IMR-90 (cell line): Measurements from ENCODE around the gene PHF11. TPM values are rescaled to one million over a fixed set of nuclear protein-coding genes. Genes with fewer than 3 reads are reported as not detected.
A peak's percentile ranks its signal among the peaks of the same experiment; 100 is the strongest.

ENCODE experiments used
- ATAC-seq: fragments of 200-7000 bp; cut with Tn5 transposase; 2 replicates; pipeline ENCODE4 v1.9.1; 2020; ENCODE audit warnings: low read depth, mild to moderate bottlenecking, moderate library complexity
- BruUV-seq: library from RNA; stranded (reverse); fragments of 400-500 nt; replicated peaks from 2 replicates; lab custom pipeline; 2021; lab: Mats Ljungman, UMichigan
- CTCF ChIA-PET: fragments of 300-600 bp; formaldehyde crosslinking; extraction: SDS; loops from one replicate; lab custom pipeline; 2021; ENCODE audit warnings: antibody characterized with exemption; lab: Yijun Ruan, JAX
- POLR2A ChIA-PET: fragments of 300-600 bp; sonication (Branson Sonifier 250); formaldehyde crosslinking; loops from one replicate; lab custom pipeline; 2022; ENCODE audit warnings: antibody characterized with exemption; ENCODE audit not compliant: unreplicated experiment; lab: Charles Lee
- DNase-seq: peaks from one replicate; pipeline ENCODE4 v3.0.0; 2013
- H2AFZ ChIP-seq: replicated peaks from 2 replicates; pipeline ENCODE3; 2013; ENCODE audit warnings: low read length, mild to moderate bottlenecking; ENCODE audit not compliant: poor library complexity
- H2AK5ac ChIP-seq: 2 replicates; pipeline ENCODE4 v1.6.1; 2013; ENCODE audit warnings: low read depth, low read length, inconsistent platforms
- H2AK9ac ChIP-seq: replicated peaks from 2 replicates; pipeline ENCODE3; 2013; ENCODE audit warnings: mild to moderate bottlenecking, low read depth, low read length, moderate library complexity; ENCODE audit not compliant: poor library complexity
- H2BK120ac ChIP-seq: 2 replicates; pipeline ENCODE4 v1.6.1; 2013; ENCODE audit warnings: low read depth, low read length, inconsistent platforms
- H2BK15ac ChIP-seq: 3 replicates; pipeline ENCODE4 v1.6.1; 2013; ENCODE audit warnings: low read depth, low read length, inconsistent platforms
- H2BK20ac ChIP-seq: 2 replicates; pipeline ENCODE4 v1.6.1; 2013; ENCODE audit warnings: low read depth, mild to moderate bottlenecking, inconsistent platforms, low read length, moderate library complexity
- H2BK5ac ChIP-seq: 2 replicates; pipeline ENCODE4 v1.6.1; 2013; ENCODE audit warnings: mild to moderate bottlenecking, low read depth, low read length, inconsistent platforms; ENCODE audit not compliant: poor library complexity, severe bottlenecking
- H3K14ac ChIP-seq: replicated peaks from 2 replicates; pipeline ENCODE4 v1.6.1; 2013; ENCODE audit warnings: low read depth, low read length, inconsistent platforms
- H3K18ac ChIP-seq: 2 replicates; pipeline ENCODE4 v1.6.1; 2013; ENCODE audit warnings: low read depth, low read length, control low read depth
- H3K23ac ChIP-seq: 2 replicates; pipeline ENCODE4 v1.6.1; 2013; ENCODE audit warnings: low read depth, low read length, inconsistent platforms
- H3K27ac ChIP-seq: 2 replicates; pipeline ENCODE4 v1.5.1; 2013; ENCODE audit warnings: mild to moderate bottlenecking, control low read depth, low read length; ENCODE audit not compliant: insufficient read depth
- H3K27me3 ChIP-seq: 2 replicates; pipeline ENCODE4 v1.6.1; 2013; ENCODE audit warnings: low read length; ENCODE audit not compliant: control insufficient read depth, insufficient read depth
- H3K36me3 ChIP-seq: 2 replicates; pipeline ENCODE4 v1.6.1; 2013; ENCODE audit warnings: low read length, mixed read lengths; ENCODE audit not compliant: control insufficient read depth, insufficient read depth
- H3K4ac ChIP-seq: 2 replicates; pipeline ENCODE4 v1.6.1; 2013; ENCODE audit warnings: low read depth, low read length, inconsistent platforms
- H3K4me1 ChIP-seq: 2 replicates; pipeline ENCODE4 v1.6.1; 2013; ENCODE audit warnings: low read length, mixed read lengths; ENCODE audit not compliant: control insufficient read depth, insufficient read depth
- H3K4me2 ChIP-seq: 2 replicates; pipeline ENCODE4 v1.6.1; 2013; ENCODE audit warnings: low read depth, mild to moderate bottlenecking, control low read depth, low read length, moderate library complexity
- H3K4me3 ChIP-seq: 2 replicates; pipeline ENCODE4 v1.5.1; 2013; ENCODE audit warnings: low read depth, mild to moderate bottlenecking, control low read depth, low read length, moderate library complexity; ENCODE audit not compliant: insufficient read depth
- H3K56ac ChIP-seq: 2 replicates; pipeline ENCODE4 v1.6.1; 2013; ENCODE audit warnings: low read length, inconsistent platforms; ENCODE audit not compliant: insufficient read depth; ENCODE audit errors: extremely low read depth
- H3K79me1 ChIP-seq, 2 experiments: 2 replicates each; pipeline ENCODE4 v1.6.1; 2013; ENCODE audit warnings: low read length in 2 of 2, inconsistent platforms in 1 of 2, low read depth in 1 of 2
- H3K9ac ChIP-seq: 2 replicates; pipeline ENCODE4 v1.6.1; 2013; ENCODE audit warnings: low read depth, low read length, control low read depth
- H3K9me1 ChIP-seq: 2 replicates; pipeline ENCODE4 v1.6.1; 2013; ENCODE audit warnings: low read length, inconsistent platforms; ENCODE audit not compliant: insufficient read depth
- H3K9me3 ChIP-seq: 2 replicates; pipeline ENCODE4 v1.6.1; 2013; ENCODE audit warnings: low read length; ENCODE audit not compliant: control insufficient read depth, insufficient read depth
- H4K20me1 ChIP-seq: 2 replicates; pipeline ENCODE4 v1.6.1; 2013; ENCODE audit warnings: low read length, inconsistent platforms; ENCODE audit not compliant: insufficient read depth
- H4K5ac ChIP-seq: 2 replicates; pipeline ENCODE4 v1.6.1; 2013; ENCODE audit warnings: mild to moderate bottlenecking, low read depth, low read length, control low read depth
- H4K8ac ChIP-seq, 2 experiments: 2 replicates each; pipeline ENCODE4 v1.6.1; 2013; ENCODE audit warnings: low read depth in 2 of 2, low read length in 2 of 2, control low read depth in 1 of 2, inconsistent platforms in 1 of 2
- H4K91ac ChIP-seq: 2 replicates; pipeline ENCODE4 v1.6.1; 2013; ENCODE audit warnings: low read depth, low read length, inconsistent platforms; ENCODE audit not compliant: insufficient read depth
- BHLHE40 ChIP-seq: fragments of 150-350 bp; IDR thresholded peaks from 2 replicates; pipeline ENCODE4 v1.6.1; 2016; ENCODE audit warnings: mild to moderate bottlenecking, low read depth, low read length
- FOS ChIP-seq: fragments of 150-350 bp; IDR thresholded peaks from 2 replicates; pipeline ENCODE4 v1.6.1; 2016; ENCODE audit warnings: low read depth, low read length
- MAZ ChIP-seq: IDR thresholded peaks from 2 replicates; pipeline ENCODE4 v1.6.1; 2012; ENCODE audit warnings: low read depth, mild to moderate bottlenecking, low read length, improper control_type of control experiment, moderate library complexity, borderline replicate concordance
- MXI1 ChIP-seq: IDR thresholded peaks from 2 replicates; pipeline ENCODE4 v1.6.1; 2012; ENCODE audit warnings: low read depth, mild to moderate bottlenecking, low read length, moderate library complexity, borderline replicate concordance
- NFE2L2 ChIP-seq: fragments of 150-350 bp; IDR thresholded peaks from 2 replicates; pipeline ENCODE4 v1.6.1; 2016; ENCODE audit warnings: low read depth, mild to moderate bottlenecking, low read length
- RFX5 ChIP-seq: IDR thresholded peaks from 2 replicates; pipeline ENCODE4 v1.8.0; 2012; ENCODE audit warnings: low read depth, mild to moderate bottlenecking, low read length, moderate library complexity
- WGBS, 2 experiments: methylation state at CpG; one replicate each; pipeline versions ENCODE4 v1.1.5 to v1.1.7; 2013; ENCODE audit warnings: missing lambda C conversion rate in 2 of 2; ENCODE audit not compliant: insufficient read length in 1 of 2; ENCODE audit errors: extremely low coverage in 2 of 2; 5-methylcytosine and 5-hydroxymethylcytosine counted together
- dilution Hi-C: fragments of 300-500 bp; cut with HindIII; formaldehyde crosslinking; loops from one replicate; pipeline ENCODE4 v1.14.3; 2018; ENCODE audit warnings: low sequenced_read_pairs; ENCODE audit not compliant: unreplicated experiment
- in situ Hi-C: fragments of 300-500 bp; cut with MboI; formaldehyde crosslinking; loops from 3 replicates; pipeline ENCODE4 v1.14.3; 2019; ENCODE audit warnings: low sequenced_read_pairs, inconsistent platforms, mixed read lengths
- intact Hi-C: fragments of 100-400 bp; cut with micrococcal nuclease; formaldehyde crosslinking; loops from 2 replicates; pipeline ENCODE4 v1.10.0; 2022
- polyA plus RNA-seq, 3 experiments: library from polyadenylated mRNA; depleted of rRNA; stranded (reverse); fragments of >200 nt; gene quantifications; 2 replicates each; pipeline ENCODE4 v1.2.3, GENCODE V29; 2012; ENCODE audit warnings: low replicate concordance in 1 of 3
- total RNA-seq: library from RNA; depleted of rRNA; stranded (reverse); fragments of >200 nt; gene quantifications from 2 replicates; pipeline ENCODE4 v1.2.3, GENCODE V29; 2012
- TF ChIP-seq, protein P1 (sequence below): conservative IDR thresholded peaks from 2 replicates; pipeline ENCODE4 v1.5.1; 2012; ENCODE audit warnings: mild to moderate bottlenecking, low read depth, low read length, improper control_type of control experiment

Gene PHF11
- total and polyA plus RNA-seq, 2 of the 4 experiments (the other 2 are of a cell fraction), result 3.9 to 15.4 TPM

GRCh38 chr13:49481788-49482187 lies 14.0 kb upstream of the PHF11 start:
- H4K91ac ChIP-seq, result no peak overlapping the region
- no peak overlapping the region for H3K56ac ChIP-seq
- no peak overlapping the region for H2BK20ac ChIP-seq
- no peaks in the 10 kb centered on the region for H3K27me3 ChIP-seq
- intact Hi-C loops (no loop called here), in situ Hi-C loops (no loop called here), dilution Hi-C loops (no loop called here)
- no peak overlapping the region for H3K14ac ChIP-seq
- H2AFZ ChIP-seq, result no peak overlapping the region
- no peak for ATAC-seq
- peak overlapping the region; percentile 60; the same call in 1 of the 2 replicates for H3K18ac ChIP-seq
- H3K9me3 ChIP-seq, result no peaks in the 10 kb centered on the region
- H3K4me3 ChIP-seq, result no peak overlapping the region
- no peak overlapping the region for H3K4me2 ChIP-seq
- H3K27ac ChIP-seq, result no peak overlapping the region
- H4K20me1 ChIP-seq, result no peaks in the 10 kb centered on the region
- TF ChIP-seq, protein P1, sequence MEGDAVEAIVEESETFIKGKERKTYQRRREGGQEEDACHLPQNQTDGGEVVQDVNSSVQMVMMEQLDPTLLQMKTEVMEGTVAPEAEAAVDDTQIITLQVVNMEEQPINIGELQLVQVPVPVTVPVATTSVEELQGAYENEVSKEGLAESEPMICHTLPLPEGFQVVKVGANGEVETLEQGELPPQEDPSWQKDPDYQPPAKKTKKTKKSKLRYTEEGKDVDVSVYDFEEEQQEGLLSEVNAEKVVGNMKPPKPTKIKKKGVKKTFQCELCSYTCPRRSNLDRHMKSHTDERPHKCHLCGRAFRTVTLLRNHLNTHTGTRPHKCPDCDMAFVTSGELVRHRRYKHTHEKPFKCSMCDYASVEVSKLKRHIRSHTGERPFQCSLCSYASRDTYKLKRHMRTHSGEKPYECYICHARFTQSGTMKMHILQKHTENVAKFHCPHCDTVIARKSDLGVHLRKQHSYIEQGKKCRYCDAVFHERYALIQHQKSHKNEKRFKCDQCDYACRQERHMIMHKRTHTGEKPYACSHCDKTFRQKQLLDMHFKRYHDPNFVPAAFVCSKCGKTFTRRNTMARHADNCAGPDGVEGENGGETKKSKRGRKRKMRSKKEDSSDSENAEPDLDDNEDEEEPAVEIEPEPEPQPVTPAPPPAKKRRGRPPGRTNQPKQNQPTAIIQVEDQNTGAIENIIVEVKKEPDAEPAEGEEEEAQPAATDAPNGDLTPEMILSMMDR, result no peak
- TF ChIP-seq RFX5 (no peak), BHLHE40 (no peak), MAZ (no peak), MXI1 (no peak), NFE2L2 (no peak), FOS (no peak)
- no peak for DNase-seq
- peaks cover 5% of the 10 kb centered on the region; the same call in 1 of the 2 replicates for H3K4me1 ChIP-seq
- no peak overlapping the region for H3K23ac ChIP-seq
- peaks cover 24% of the 10 kb centered on the region for H3K36me3 ChIP-seq
- no peak overlapping the region for H3K4ac ChIP-seq
- no peaks in the 10 kb centered on the region; the same call in 1 of the 2 replicates for H3K9me1 ChIP-seq
- H2BK5ac ChIP-seq, result no peak overlapping the region
- no peak overlapping the region for H2AK9ac ChIP-seq
- no peaks in the 10 kb centered on the region; a peak in 1 of 4 replicates for H3K79me1 ChIP-seq
- no peak overlapping the region for H4K5ac ChIP-seq
- H4K8ac ChIP-seq, result no peak overlapping the region
- POLR2A ChIA-PET, result no interaction called here
- no peak overlapping the region for H2BK15ac ChIP-seq
- WGBS, 2 experiments, result 86% methylated on average over 1 of the region's 5 CpGs; no CpG with 5 or more reads in 1 of the 2 experiments
- BruUV-seq, result no TSS peak
- no peak overlapping the region for H3K9ac ChIP-seq
- no peak overlapping the region for H2AK5ac ChIP-seq
- CTCF ChIA-PET, result interaction anchor here (0.6 to 1.2 kb wide), 2 partner anchors 12 to 35 kb away, joined by 6 to 8 read pairs; no protein-coding TSS in a partner anchor
- H2BK120ac ChIP-seq, result no peak overlapping the region
